ENCODE measurements around the gene JAG1. TPM values are rescaled to one million over a fixed set of nuclear protein-coding genes. Genes with fewer than 3 reads are reported as not detected.
"Not testable (repeated sequence)": the region's sequence is repeated elsewhere in the genome, so short reads cannot be mapped to it uniquely, and the experiment has no call there.

Gene JAG1
- total RNA-seq, 1 donor from 2014 or later: 58.4 TPM

DNA sequence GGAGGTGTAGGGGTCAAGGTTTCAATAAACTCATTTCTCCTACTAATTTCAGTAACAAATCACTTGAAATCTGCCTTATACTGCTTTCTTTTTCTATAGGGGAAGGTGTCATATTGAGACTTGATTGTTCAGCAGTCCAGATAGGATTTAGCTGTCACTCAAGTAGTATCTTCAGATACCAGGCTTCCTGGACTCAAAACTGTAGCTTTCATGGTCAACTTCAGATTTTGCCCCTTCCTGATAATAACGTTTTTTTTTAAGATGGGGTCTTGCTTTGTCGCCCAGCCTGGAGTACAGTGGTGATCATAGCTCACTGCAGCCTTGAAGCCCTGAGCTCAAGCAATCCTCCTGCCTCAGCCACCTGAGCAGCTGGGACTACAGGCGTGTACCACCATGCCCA, 77.8 kb downstream of the JAG1 start:
- no peak for DNase-seq (ENCODE audit: extremely low spot score, unreplicated experiment)
- Mint-ChIP-seq H3K4me1 (ENCODE audit: unreplicated experiment) (peaks cover 7% of the 10 kb centered on the region), H3K4me3 (no peak overlapping the region), H3K9me3 (peaks cover 3% of the 10 kb centered on the region), H3K27ac (no peak overlapping the region), H3K36me3 (peaks cover 5% of the 10 kb centered on the region), H3K27me3 (no peaks in the 10 kb centered on the region)
- TF ChIP-seq, protein P1, sequence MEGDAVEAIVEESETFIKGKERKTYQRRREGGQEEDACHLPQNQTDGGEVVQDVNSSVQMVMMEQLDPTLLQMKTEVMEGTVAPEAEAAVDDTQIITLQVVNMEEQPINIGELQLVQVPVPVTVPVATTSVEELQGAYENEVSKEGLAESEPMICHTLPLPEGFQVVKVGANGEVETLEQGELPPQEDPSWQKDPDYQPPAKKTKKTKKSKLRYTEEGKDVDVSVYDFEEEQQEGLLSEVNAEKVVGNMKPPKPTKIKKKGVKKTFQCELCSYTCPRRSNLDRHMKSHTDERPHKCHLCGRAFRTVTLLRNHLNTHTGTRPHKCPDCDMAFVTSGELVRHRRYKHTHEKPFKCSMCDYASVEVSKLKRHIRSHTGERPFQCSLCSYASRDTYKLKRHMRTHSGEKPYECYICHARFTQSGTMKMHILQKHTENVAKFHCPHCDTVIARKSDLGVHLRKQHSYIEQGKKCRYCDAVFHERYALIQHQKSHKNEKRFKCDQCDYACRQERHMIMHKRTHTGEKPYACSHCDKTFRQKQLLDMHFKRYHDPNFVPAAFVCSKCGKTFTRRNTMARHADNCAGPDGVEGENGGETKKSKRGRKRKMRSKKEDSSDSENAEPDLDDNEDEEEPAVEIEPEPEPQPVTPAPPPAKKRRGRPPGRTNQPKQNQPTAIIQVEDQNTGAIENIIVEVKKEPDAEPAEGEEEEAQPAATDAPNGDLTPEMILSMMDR (conservative IDR thresholded peaks at IDR 0.05): no peak

DNA sequence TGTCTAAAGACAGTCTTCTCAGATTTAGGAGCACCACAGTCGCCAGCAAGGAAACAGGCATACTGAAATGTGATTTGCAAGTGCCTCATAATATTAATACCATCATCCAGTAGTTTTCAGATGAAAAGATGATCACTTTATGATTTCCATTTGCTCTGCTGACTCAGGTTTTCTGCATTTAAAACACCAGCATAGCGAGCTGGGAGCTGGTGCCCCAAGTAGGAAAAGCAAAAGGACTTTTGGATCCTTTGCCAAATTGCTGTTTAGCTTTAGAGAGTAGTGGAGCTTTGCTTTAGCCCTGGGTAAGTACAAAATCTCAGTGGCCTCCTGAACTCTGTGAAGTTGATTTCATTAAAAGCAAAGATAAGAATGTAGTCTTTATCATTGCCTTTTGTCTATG, 78.5 kb downstream of the JAG1 start:
- Mint-ChIP-seq H3K9me3 (peaks cover 3% of the 10 kb centered on the region), H3K36me3 (peaks cover 3% of the 10 kb centered on the region), H3K4me1 (ENCODE audit: unreplicated experiment) (peaks cover 11% of the 10 kb centered on the region), H3K27me3 (no peaks in the 10 kb centered on the region), H3K4me3 (no peak overlapping the region), H3K27ac (no peak overlapping the region)
- TF ChIP-seq, protein P1 (conservative IDR thresholded peaks at IDR 0.05): no peak
- no peak for DNase-seq (ENCODE audit: extremely low spot score, unreplicated experiment)

DNA sequence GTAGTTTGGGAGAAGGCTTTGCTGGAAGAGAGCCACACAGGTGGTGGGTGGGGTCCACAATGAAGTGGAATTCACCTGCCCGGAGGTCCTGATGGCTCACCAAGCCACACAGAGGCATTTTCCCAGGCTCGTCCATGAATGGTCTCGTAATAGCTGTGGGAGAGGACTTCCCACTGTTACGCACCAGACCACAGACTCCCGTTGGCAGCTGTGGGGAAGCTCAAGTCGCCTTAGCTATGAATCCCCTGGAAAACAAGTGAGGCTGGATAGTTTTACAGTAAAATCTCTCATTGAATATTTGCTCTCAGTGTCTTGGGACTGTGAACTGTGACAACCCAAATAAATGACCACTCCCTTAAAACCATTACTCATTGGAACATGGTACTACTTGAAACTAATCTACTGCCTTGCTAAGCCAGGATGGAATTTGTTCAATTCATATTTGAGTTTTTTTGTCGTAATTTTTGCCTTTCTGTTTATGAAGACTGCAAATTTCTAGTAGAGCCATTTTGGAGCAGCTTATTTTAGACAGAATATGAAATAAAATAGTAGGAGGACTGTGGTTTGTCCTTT, 79.4 kb downstream of the JAG1 start:
- peaks cover 11% of the 10 kb centered on the region for H3K4me1 Mint-ChIP-seq (ENCODE audit: unreplicated experiment)
- DNase-seq (ENCODE audit: extremely low spot score, unreplicated experiment): no peak
- no peak overlapping the region for H3K27ac Mint-ChIP-seq
- peaks cover 3% of the 10 kb centered on the region for H3K9me3 Mint-ChIP-seq
- H3K27me3 Mint-ChIP-seq: no peaks in the 10 kb centered on the region
- TF ChIP-seq, protein P1 (conservative IDR thresholded peaks at IDR 0.05): no peak
- peaks cover 3% of the 10 kb centered on the region for H3K36me3 Mint-ChIP-seq
- H3K4me3 Mint-ChIP-seq: no peak overlapping the region

DNA sequence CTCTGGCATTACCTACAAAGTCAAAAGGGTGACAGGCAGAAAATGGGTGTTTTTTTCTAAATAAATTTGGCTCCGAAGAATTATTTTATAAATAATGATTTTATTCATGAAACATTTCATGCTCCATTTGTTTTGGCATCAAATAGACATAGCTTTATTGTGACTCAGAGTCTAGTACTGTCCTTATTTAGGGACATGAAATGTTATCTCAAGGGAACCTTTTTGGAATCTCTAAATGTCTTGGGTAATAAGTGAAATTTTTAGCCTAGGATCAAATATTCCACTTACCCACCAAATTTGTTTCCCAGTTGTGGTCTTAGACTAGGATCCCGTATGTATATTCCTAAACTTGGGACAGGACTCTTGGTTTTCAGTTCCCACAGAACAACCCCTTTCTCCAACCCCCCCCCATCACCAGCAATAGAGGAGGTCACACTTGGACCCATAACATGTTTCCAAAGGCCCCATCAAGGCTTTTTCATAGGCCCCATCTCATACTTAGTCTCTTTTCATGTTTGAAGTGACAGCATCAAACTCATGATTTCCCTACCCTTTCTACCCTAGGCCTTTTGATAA, 81.8 kb downstream of the JAG1 start:
- H3K36me3 Mint-ChIP-seq: peaks cover 5% of the 10 kb centered on the region
- H3K27me3 Mint-ChIP-seq: no peaks in the 10 kb centered on the region
- no peak overlapping the region for H3K27ac Mint-ChIP-seq
- DNase-seq (ENCODE audit: extremely low spot score, unreplicated experiment): no peak
- peaks cover 3% of the 10 kb centered on the region for H3K9me3 Mint-ChIP-seq
- TF ChIP-seq, protein P1 (conservative IDR thresholded peaks at IDR 0.05): no peak
- H3K4me3 Mint-ChIP-seq: no peak overlapping the region
- H3K4me1 Mint-ChIP-seq (ENCODE audit: unreplicated experiment): peaks cover 11% of the 10 kb centered on the region

DNA sequence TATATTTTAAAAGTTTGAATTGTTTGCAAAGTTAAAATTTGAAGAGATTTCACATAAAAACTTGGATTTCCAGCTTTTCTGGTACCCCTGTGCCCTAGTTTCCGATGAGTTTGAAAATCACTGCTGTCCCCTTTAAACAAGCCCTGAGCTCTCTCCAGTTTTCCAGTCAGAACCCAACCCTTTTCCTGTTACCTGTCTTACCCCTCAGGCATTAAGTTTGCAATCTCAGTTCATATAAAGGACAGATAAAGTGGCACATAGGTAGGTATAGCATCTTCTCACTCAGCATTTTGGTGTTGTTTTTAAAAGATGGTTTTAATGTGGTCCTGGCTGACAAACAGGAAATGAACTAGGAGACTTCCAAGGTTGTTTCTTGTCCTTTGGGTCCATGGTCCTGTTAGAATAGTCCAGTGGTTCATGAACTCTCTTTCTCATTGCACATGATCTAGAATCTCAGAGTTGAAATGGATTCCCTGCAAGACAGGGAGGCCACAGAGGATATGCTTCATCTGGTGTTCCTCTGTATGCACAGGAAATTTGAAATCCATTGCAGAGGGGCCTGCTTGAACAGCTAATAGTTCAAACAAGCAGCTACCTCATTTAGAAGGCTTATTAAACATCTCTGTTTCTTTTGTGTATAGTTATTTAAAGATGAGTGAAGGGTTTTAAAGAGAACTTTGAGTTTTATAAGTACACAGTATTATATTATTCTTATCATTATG, 82.7 kb downstream of the JAG1 start:
- H3K4me1 Mint-ChIP-seq (ENCODE audit: unreplicated experiment): peaks cover 11% of the 10 kb centered on the region
- peaks cover 4% of the 10 kb centered on the region for H3K36me3 Mint-ChIP-seq
- H3K27ac Mint-ChIP-seq: no peak overlapping the region
- H3K9me3 Mint-ChIP-seq: peaks cover 3% of the 10 kb centered on the region
- no peak for DNase-seq (ENCODE audit: extremely low spot score, unreplicated experiment)
- H3K4me3 Mint-ChIP-seq: no peak overlapping the region
- no peaks in the 10 kb centered on the region for H3K27me3 Mint-ChIP-seq
- TF ChIP-seq, protein P1 (conservative IDR thresholded peaks at IDR 0.05): no peak

DNA sequence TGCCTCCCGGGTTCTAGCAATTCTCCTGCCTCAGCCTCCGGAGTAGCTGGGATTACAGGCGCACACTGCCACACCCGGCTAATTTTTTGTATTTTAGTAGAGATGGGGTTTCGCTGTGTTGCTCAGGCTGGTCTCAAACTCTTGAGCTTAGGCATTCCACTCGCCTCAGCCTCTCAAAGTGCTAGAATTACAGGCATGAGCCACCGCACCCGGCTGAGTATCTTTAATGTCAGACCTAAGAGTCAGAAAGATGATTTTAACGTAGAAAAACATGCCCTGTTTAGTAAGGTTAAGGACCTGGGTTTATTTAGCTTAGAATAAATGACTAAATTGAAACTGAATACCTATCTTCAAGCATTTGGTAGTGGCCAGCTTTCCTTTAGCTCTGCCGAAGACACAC, 83.4 kb downstream of the JAG1 start:
- peaks cover 11% of the 10 kb centered on the region for H3K4me1 Mint-ChIP-seq (ENCODE audit: unreplicated experiment)
- H3K27ac Mint-ChIP-seq; H3K4me3 Mint-ChIP-seq; DNase-seq (ENCODE audit: extremely low spot score, unreplicated experiment); H3K9me3 Mint-ChIP-seq; H3K27me3 Mint-ChIP-seq; H3K36me3 Mint-ChIP-seq: not testable (repeated sequence)
